Stomach (tissue), 4 donors: Measurements from ENCODE around the gene PARVB.

ENCODE experiments used
- CTCF ChIP-seq, 7 experiments: fragments of 450-650 bp in 4 of 7; fragments of 200-600 bp in 3 of 7; sonication (generic) in 3 of 7; IDR thresholded peaks; one replicate each; pipeline ENCODE4 v1.5.1; 2016 to 2019; ENCODE audit warnings: antibody characterized with exemption in 7 of 7, control low read depth in 2 of 7, mild to moderate bottlenecking in 1 of 7
- EP300 ChIP-seq: sonication (generic); formaldehyde crosslinking; IDR thresholded peaks from one replicate; pipeline ENCODE4 v1.6.1; 2017; ENCODE audit warnings: antibody characterized with exemption

GRCh38 chr22:44133901-44134571 lies 109.9 kb downstream of the PARVB start:
- TF ChIP-seq EP300 (no peak), CTCF (IDR thresholded peaks at IDR 0.05) (no peak)
